NB4 (cell line): Measurements from ENCODE around the gene MYO16.

Experiments
- DNase-seq: peaks from one replicate; pipeline ENCODE4 v3.0.0; 2010; ENCODE audit warnings: low read depth
- H3K4me3 ChIP-seq: one replicate; pipeline ENCODE4 v1.5.1; 2011; ENCODE audit warnings: mild to moderate bottlenecking, low read depth, low read length, moderate library complexity
- MYC ChIP-seq: IDR thresholded peaks from 2 replicates; pipeline ENCODE4 v1.6.1; 2011; ENCODE audit warnings: low read depth, low read length
- POLR2A ChIP-seq: IDR thresholded peaks from 2 replicates; pipeline ENCODE4 v1.6.1; 2011; ENCODE audit warnings: mild to moderate bottlenecking; ENCODE audit not compliant: insufficient read length; ENCODE audit errors: extremely low read depth
- TF ChIP-seq, protein P1 (sequence below): IDR thresholded peaks from 2 replicates; pipeline ENCODE4 v1.6.1; 2011; ENCODE audit warnings: low read depth, low read length
- TF ChIP-seq, protein P2 (sequence below): IDR thresholded peaks from one replicate; pipeline ENCODE4 v1.5.1; 2012; ENCODE audit warnings: low read depth, low read length

The MYO16 gene

DNA sequence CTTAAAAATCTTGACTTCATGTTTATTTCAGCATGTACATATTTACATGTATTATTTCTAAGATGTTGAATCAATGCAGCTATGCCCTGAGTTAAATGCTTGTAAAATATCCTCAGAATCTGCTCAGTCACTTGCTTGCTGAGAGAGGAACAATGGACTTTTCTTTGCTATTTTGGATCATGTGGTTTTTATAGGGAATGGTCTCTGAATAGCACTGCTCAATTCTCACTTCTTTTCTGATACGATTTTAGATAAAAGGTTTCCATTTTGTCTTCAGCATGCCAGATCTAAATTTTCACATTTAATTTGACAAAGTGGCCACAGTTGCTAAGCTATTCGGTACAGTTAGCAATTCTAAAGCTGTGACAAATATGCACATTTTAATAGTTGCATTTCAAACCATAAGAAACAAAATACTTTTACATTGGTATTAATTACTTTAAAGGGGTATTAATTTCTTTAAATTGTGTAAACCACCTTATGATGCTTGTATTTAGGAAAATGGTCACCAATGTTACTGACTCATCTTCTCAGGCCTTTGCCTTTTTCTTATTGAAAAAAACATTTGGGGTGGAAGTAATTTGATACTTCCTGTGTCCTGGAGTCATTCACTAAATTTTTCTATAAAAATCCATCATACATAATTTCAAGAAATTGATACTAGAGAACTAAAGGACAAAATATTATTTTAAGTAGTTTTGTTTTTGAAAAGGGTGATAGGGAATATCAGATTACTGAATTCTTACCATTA, 113.5 kb downstream of the MYO16 start:
- TF ChIP-seq MYC: no peak
- TF ChIP-seq, protein P1, sequence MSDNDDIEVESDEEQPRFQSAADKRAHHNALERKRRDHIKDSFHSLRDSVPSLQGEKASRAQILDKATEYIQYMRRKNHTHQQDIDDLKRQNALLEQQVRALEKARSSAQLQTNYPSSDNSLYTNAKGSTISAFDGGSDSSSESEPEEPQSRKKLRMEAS: no peak
- TF ChIP-seq, protein P2, sequence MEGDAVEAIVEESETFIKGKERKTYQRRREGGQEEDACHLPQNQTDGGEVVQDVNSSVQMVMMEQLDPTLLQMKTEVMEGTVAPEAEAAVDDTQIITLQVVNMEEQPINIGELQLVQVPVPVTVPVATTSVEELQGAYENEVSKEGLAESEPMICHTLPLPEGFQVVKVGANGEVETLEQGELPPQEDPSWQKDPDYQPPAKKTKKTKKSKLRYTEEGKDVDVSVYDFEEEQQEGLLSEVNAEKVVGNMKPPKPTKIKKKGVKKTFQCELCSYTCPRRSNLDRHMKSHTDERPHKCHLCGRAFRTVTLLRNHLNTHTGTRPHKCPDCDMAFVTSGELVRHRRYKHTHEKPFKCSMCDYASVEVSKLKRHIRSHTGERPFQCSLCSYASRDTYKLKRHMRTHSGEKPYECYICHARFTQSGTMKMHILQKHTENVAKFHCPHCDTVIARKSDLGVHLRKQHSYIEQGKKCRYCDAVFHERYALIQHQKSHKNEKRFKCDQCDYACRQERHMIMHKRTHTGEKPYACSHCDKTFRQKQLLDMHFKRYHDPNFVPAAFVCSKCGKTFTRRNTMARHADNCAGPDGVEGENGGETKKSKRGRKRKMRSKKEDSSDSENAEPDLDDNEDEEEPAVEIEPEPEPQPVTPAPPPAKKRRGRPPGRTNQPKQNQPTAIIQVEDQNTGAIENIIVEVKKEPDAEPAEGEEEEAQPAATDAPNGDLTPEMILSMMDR: no peak
- no peak for TF ChIP-seq POLR2A
- DNase-seq: no peak
- no peak overlapping the region for H3K4me3 ChIP-seq

DNA sequence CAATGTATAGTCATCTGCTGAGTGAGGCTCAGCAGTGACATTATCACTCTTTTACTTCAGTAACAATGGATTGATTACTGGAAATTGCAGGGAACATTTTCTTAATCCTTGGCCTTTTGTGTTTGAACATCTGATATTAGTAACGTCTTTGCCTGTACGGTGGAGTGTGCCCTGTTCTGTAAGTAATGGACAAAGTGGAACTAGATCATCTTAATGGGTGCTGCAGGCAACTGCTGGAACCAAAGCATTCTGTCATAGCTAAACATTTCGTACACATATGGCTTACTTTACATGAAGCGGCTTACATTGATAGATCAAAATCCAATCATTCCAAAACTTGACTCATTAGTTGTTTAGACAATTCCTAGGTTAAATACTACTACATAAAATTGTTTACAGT, 114.1 kb downstream of the MYO16 start:
- H3K4me3 ChIP-seq: no peak overlapping the region
- TF ChIP-seq POLR2A (no peak), MYC (no peak)
- TF ChIP-seq, protein P1: no peak
- TF ChIP-seq, protein P2: no peak

DNA sequence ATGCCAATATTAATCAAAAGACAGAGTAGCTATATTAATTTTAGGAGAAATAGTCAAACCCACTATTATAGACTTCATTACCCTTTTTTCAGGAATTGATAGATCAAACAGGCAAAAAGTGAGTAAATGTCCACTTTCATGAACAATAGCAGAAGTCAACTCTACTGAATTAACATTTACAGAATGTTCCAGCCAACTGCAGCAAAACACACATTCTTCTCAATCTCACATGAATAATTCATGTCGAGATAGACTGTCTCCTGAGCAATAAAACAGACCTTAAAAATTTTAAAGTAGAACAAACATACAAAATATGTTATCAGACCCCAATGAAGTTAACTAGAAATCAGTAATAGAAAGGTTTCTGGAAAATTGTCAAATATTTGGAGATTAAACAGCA, 118.4 kb downstream of the MYO16 start:
- no peak for DNase-seq
- no peak for TF ChIP-seq POLR2A
- no peak for TF ChIP-seq MYC
- H3K4me3 ChIP-seq: no peak overlapping the region

More for the DNA sequence above, 114.1 kb downstream of the MYO16 start:
- DNase-seq: no peak

DNA sequence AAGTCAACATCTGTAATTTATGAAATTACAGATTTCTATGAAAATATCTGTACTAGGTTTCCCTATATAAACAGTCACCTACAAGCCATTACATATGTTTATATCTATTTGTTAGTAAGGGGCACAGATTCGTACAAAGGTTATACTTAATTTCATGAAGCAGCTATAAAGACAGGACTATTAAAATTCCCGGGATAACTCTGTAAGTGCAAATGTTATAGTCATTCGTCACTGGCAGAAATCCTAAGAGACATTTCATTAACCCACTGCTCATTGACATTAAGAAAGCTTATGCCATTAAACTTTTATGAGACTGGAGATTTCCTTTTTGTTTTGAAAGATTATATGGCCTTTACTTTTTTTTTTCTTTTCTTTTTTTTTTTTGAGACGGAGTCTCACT, 122.9 kb downstream of the MYO16 start:
- no peak for TF ChIP-seq MYC
- no peak for DNase-seq

DNA sequence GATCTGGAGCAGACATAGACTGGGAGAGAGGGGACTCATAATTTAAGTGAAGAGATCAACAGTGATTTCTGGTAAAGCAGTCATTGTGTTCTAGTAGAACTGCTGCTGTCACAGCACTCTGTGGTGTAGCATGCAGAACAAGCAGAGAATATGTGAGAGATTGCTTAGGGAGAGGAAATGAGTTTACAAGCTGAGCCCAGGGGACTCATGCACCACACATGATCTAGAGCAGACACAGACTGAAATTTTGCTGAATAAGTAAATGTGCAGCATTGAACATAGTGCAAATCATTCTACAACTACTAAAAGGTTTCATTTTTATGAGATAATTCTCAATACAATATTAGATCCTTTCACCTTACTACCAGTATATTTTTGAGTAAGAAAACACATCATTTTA, 125.7 kb downstream of the MYO16 start:
- DNase-seq: no peak
- no peak overlapping the region for H3K4me3 ChIP-seq

More for the DNA sequence above, 122.9 kb downstream of the MYO16 start:
- H3K4me3 ChIP-seq: no peak overlapping the region

DNA sequence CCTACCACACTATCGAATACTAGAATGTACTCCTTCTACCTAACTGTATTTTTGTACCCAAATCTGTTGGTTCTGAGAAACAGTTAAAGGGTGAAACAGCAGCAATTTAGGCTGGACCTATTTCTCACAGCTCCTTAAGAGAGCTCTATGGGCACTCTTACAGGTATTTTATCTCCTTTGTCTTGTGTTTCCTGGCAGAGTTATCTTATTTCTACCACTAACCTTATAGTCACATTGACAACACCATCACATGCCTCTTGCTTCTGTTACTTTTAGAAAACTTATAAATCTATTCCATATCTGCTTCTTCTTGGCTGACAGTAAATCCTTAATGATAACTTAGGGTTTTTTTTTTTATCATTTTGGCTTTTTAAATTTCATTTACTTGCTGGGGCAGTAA, 130.7 kb downstream of the MYO16 start:
- H3K4me3 ChIP-seq: no peak overlapping the region
- TF ChIP-seq, protein P1: no peak
- TF ChIP-seq, protein P2: no peak
- TF ChIP-seq POLR2A: no peak
- no peak for TF ChIP-seq MYC
- DNase-seq: no peak

More for the DNA sequence above, 125.7 kb downstream of the MYO16 start:
- no peak for TF ChIP-seq MYC
- TF ChIP-seq, protein P2: no peak
- no peak for TF ChIP-seq POLR2A
- TF ChIP-seq, protein P1: no peak

DNA sequence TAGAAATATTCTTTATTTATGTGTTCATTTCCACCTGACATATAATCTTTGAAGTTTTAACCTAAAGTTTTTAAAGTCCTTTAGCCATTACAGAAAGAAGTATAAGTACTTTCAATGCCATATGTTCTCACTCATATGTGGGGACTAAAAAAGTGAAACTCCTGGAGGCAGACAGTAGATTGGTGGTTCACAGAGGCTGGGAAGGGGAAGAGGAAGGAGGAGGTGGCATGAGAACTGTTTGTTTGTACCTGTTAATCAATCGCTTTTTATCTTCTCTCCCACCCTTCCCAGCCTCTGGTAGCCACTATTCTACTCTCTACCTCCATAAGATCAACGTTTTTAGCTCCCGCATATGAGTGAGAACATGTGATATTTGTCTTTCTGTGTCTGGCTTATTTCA, 131.1 kb downstream of the MYO16 start:
- H3K4me3 ChIP-seq: no peak overlapping the region
- TF ChIP-seq, protein P2: no peak
- TF ChIP-seq, protein P1: no peak
- TF ChIP-seq MYC (no peak), POLR2A (no peak)
- no peak for DNase-seq
